ENCODE results near the gene MYT1. TPM values are rescaled to one million over a fixed set of nuclear protein-coding genes. Genes with fewer than 3 reads are reported as not detected.

Gene MYT1
- total and polyA plus RNA-seq, 7 donors: under 0.01 TPM; not detected in 6

GRCh38 chr20:64163776-64164122 lies 503 bp upstream of the MYT1 start:
- DNase-seq (no peak), ATAC-seq (no peak)
- H3K27me3 ChIP-seq (ENCODE audit: insufficient read depth in 3 of 3, low read length in 2 of 3): peaks cover 0 to 97% (median 28%) of the 10 kb centered on the region in 3 donors
- H3K4me3 ChIP-seq: no peak overlapping the region
- no peaks in the 10 kb centered on the region for H3K36me3 ChIP-seq (ENCODE audit: insufficient read depth in 1 of 2, low read depth in 1 of 2)
- H3K9me3 ChIP-seq: no peaks in the 10 kb centered on the region
- 67 to 74% (median 73%) methylated on average over 5 of the region's 5 CpGs for WGBS, 3 donors
- no peaks in the 10 kb centered on the region for H3K4me1 ChIP-seq
- H3K27ac ChIP-seq: no peak overlapping the region
- TF ChIP-seq, protein P1, sequence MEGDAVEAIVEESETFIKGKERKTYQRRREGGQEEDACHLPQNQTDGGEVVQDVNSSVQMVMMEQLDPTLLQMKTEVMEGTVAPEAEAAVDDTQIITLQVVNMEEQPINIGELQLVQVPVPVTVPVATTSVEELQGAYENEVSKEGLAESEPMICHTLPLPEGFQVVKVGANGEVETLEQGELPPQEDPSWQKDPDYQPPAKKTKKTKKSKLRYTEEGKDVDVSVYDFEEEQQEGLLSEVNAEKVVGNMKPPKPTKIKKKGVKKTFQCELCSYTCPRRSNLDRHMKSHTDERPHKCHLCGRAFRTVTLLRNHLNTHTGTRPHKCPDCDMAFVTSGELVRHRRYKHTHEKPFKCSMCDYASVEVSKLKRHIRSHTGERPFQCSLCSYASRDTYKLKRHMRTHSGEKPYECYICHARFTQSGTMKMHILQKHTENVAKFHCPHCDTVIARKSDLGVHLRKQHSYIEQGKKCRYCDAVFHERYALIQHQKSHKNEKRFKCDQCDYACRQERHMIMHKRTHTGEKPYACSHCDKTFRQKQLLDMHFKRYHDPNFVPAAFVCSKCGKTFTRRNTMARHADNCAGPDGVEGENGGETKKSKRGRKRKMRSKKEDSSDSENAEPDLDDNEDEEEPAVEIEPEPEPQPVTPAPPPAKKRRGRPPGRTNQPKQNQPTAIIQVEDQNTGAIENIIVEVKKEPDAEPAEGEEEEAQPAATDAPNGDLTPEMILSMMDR (IDR thresholded peaks at IDR 0.05): no peak
- intact Hi-C loops (cut with DNase I): no loop called here

DNA sequence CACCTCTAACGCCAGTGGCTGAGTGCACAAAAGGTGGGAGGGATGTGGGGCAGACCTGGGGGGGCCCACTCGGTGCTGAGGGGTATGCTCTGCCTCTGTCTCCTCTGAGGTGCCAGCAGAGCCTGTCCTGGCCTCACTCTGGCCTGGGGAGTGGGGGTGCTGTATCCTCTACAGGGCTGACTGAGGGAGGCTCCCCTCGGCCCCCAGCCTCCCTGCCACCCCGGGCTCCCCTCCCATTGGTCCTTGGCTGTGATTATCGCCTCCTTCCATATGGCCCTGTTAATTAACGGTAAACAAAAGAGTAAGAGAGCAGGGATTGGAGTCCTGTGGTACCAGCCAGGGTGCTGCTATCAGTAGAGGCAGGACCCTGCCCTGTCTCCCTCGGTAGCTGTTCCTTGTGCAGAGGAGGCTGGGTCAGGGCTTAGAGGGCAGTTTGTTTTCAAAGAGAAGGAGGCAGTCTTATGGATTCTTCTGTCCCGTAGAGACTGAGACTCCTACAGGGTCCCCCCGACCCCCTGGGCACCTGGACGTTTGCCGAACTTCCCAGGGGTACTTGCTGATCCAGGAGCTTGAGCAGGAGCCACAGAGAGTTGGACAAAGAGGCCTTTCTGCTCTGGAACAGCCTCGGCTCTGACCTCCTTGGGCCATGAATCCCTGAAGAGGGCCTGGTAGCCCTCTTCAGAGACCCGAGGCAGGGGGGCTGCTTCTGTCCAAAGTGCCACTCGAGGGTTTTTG lies 1.8 kb downstream of the MYT1 start:
- Histone ChIP-seq H3K27me3 (ENCODE audit: insufficient read depth in 3 of 3, low read length in 2 of 3) (peaks cover 0 to 84% (median 19%) of the 10 kb centered on the region in 3 donors), H3K36me3 (ENCODE audit: insufficient read depth in 1 of 2, low read depth in 1 of 2) (no peaks in the 10 kb centered on the region), H3K9me3 (no peaks in the 10 kb centered on the region), H3K27ac (no peak overlapping the region), H3K4me1 (no peaks in the 10 kb centered on the region), H3K4me3 (no peak overlapping the region)
- TF ChIP-seq, protein P1 (IDR thresholded peaks at IDR 0.05): no peak
- intact Hi-C loops (cut with DNase I): no loop called here
- DNase-seq (no peak), ATAC-seq (no peak)
- WGBS, 3 donors: 66 to 68% (median 66%) methylated on average over 14 of the region's 14 CpGs

- 53 to 60% (median 55%) methylated on average over 18 of the region's 18 CpGs for WGBS, 3 donors
- DNase-seq (no peak), ATAC-seq (no peak)
- no peaks in the 10 kb centered on the region for H3K36me3 ChIP-seq (ENCODE audit: insufficient read depth in 1 of 2, low read depth in 1 of 2)
- no peaks in the 10 kb centered on the region for H3K9me3 ChIP-seq
- H3K4me1 ChIP-seq: no peaks in the 10 kb centered on the region
- TF ChIP-seq, protein P1 (IDR thresholded peaks at IDR 0.05): no peak
- intact Hi-C loops (cut with DNase I): no loop called here
- peaks cover 0 to 75% (median 14%) of the 10 kb centered on the region in 3 donors for H3K27me3 ChIP-seq (ENCODE audit: insufficient read depth in 3 of 3, low read length in 2 of 3)
- H3K27ac ChIP-seq: no peak overlapping the region
- H3K4me3 ChIP-seq: no peak overlapping the region
These were observed 2.7 kb downstream of the MYT1 start for GRCh38 chr20:64166721-64167615.

DNA sequence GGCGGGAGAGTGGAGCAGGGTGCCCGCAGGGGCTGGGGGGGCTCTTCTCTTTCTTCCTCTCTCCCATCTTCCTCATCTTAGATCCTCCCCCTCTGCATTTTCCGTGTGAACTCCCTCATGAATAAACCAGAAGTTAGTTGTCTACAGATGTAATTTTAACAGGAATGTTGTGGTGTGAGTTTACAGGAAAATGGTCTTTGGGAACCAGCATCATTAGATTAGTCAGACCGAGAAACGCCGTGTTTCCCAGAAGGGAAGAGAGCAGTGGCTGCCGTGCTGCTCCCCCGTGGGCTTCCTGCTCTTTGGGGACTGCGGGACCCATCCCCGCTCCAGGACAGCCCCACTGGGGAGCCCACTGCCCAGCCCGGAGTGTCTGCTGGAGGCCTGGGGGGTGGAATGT lies 3.4 kb downstream of the MYT1 start:
- Histone ChIP-seq H3K27me3 (ENCODE audit: insufficient read depth in 3 of 3, low read length in 2 of 3) (peaks cover 0 to 73% (median 14%) of the 10 kb centered on the region in 3 donors), H3K9me3 (no peaks in the 10 kb centered on the region), H3K36me3 (ENCODE audit: insufficient read depth in 1 of 2, low read depth in 1 of 2) (no peaks in the 10 kb centered on the region), H3K4me3 (no peak overlapping the region), H3K4me1 (no peaks in the 10 kb centered on the region), H3K27ac (no peak overlapping the region)
- ATAC-seq (no peak), DNase-seq (no peak)
- TF ChIP-seq, protein P1 (IDR thresholded peaks at IDR 0.05): no peak
- WGBS, 3 donors: 44 to 50% (median 49%) methylated on average over 11 of the region's 11 CpGs
- intact Hi-C loops (cut with DNase I): no loop called here
